ENCODE measurements around the gene COA1.

GRCh38 chr7:43752411-43752810 lies 23.1 kb upstream of the COA1 start:
- TF ChIP-seq POLR2AphosphoS5 (IDR thresholded peaks at IDR 0.05; ENCODE audit: borderline replicate concordance, low read depth, low read length) = no peak
- TF ChIP-seq EZH2 (IDR thresholded peaks at IDR 0.05) = no peak

Measured in SK-N-MC (cell line).